ENCODE results near the gene TEX11.

GRCh38 chrX:70497026-70497425, 411.5 kb downstream of the TEX11 start:
- no peak for TF ChIP-seq CTCF (conservative IDR thresholded peaks at IDR 0.05; ENCODE audit: low read depth, low read length)
- TF ChIP-seq EZH2 (IDR thresholded peaks at IDR 0.05; ENCODE audit: borderline replicate concordance, low read depth, low read length, poor library complexity, severe bottlenecking) = no peak
